NCI-H82 (cell line): ENCODE measurements around the gene COPS6.
"Not testable (repeated sequence)": the region's sequence is repeated elsewhere in the genome, so short reads cannot be mapped to it uniquely, and the experiment has no call there.

Source experiments
- DNase-seq: peaks from one replicate; lab custom pipeline; 2025; lab: John Stamatoyannopoulos, UW

The COPS6 gene

GRCh38 chr7:100126239-100126930 lies 37.6 kb downstream of the COPS6 start:
- no peak for DNase-seq

GRCh38 chr7:100126931-100127865 lies 38.4 kb downstream of the COPS6 start, which contains the start of gene MBLAC1:
MBLAC1 (plus strand) TSS chr7:100126967; CDS start chr7:100127396, 429 bp downstream.
- DNase-seq: peak; percentile 96

- peak; percentile 61 for DNase-seq
Measured at GRCh38 chr7:100127866-100128636, 39.3 kb downstream of the COPS6 start.

- DNase-seq: no peak
Measured at GRCh38 chr7:100128637-100128963, 39.8 kb downstream of the COPS6 start.

GRCh38 chr7:100130220-100130607 lies 41.4 kb downstream of the COPS6 start:
- DNase-seq: not testable (repeated sequence)

- DNase-seq: peak; percentile 89
Measured at GRCh38 chr7:100130608-100131453, 42.1 kb downstream of the COPS6 start.

GRCh38 chr7:100132126-100132525 lies 43.4 kb downstream of the COPS6 start:
- peak; percentile 41 for DNase-seq

- DNase-seq: peak; percentile 85
Measured at GRCh38 chr7:100132697-100133151, 44.0 kb downstream of the COPS6 start.

GRCh38 chr7:100137851-100138760 lies 49.3 kb downstream of the COPS6 start:
- DNase-seq: no peak

- no peak for DNase-seq
Measured at GRCh38 chr7:100141555-100141949, 52.8 kb downstream of the COPS6 start.
